Pancreas (tissue), 10 donors: ENCODE measurements around the gene PRDM5. TPM values are rescaled to one million over a fixed set of nuclear protein-coding genes. Genes with fewer than 3 reads are reported as not detected.

Experiments used
- ATAC-seq, 4 donors: fragments of 200-7000 bp; cut with Tn5 transposase; one replicate each; pipeline versions ENCODE4 v1.8.0 to v1.9.1; 2020; ENCODE audit warnings: mild to moderate bottlenecking in 4 of 4, moderate library complexity in 4 of 4
- DNase-seq, 6 donors: peaks; one replicate each; pipeline ENCODE4 v3.0.0-alpha.2; 2020
- FAIRE-seq: peaks from 2 replicates; lab custom pipeline; 2012; peaks lifted over from hg19 to GRCh38; lab: Jason Lieb, UNC
- H3K27ac ChIP-seq, 4 donors: fragments of 200-600 bp; sonication (generic); 1 replicate in 3 of 4; 2 replicates in 1 of 4; pipeline versions ENCODE4 v1.5.0 to v1.8.0; 2020
- H3K27me3 ChIP-seq, 4 donors: fragments of 200-600 bp; one replicate each; pipeline ENCODE4 v1.8.0; 2021
- H3K36me3 ChIP-seq, 3 donors: fragments of 200-600 bp; sonication (generic) in 1 of 3; one replicate each; pipeline versions ENCODE4 v1.5.0 to v1.8.0; 2020 to 2021
- H3K4me1 ChIP-seq, 3 donors: fragments of 200-600 bp; one replicate each; pipeline ENCODE4 v1.8.0; 2021
- H3K4me3 ChIP-seq, 4 donors: fragments of 200-600 bp; sonication (generic) in 2 of 4; one replicate each; pipeline versions ENCODE4 v1.5.0 to v1.8.0; 2020 to 2021
- H3K9me3 ChIP-seq, 4 donors: fragments of 200-600 bp; one replicate each; pipeline ENCODE4 v1.8.0; 2021
- WGBS, 2 donors: extraction: QIAGEN DNeasy Blood & Tissue Kit; methylation state at CpG; one replicate each; pipeline ENCODE4 v1.1.7; 2013; 5-methylcytosine and 5-hydroxymethylcytosine counted together
- intact Hi-C, 3 donors: fragments of 100-400 bp; cut with DNase I; formaldehyde crosslinking; loops; one replicate each; pipeline versions ENCODE4 v1.11.1 to v1.14.2; 2022
- polyA plus RNA-seq, 2 donors: library from polyadenylated mRNA; stranded (reverse); fragments of 200-250 nt; gene quantifications; one replicate each; pipeline ENCODE4 v1.2.3, GENCODE V29; 2013
- total RNA-seq, 6 donors: library from RNA; stranded (reverse); fragmentation: NEBNext Ultra II Directional in 4 of 6; extraction: Animal tissue kit (Norgen Biotek cat#: 25700) in 4 of 6; gene quantifications; one replicate each; pipeline versions ENCODE4 v1.2.1 to v1.2.4, GENCODE V29; 2021 to 2023
- TF ChIP-seq, protein P1 (sequence below), 4 donors: fragments of 200-600 bp; sonication (generic) in 3 of 4; IDR thresholded peaks; one replicate each; pipeline versions ENCODE4 v1.5.0 to v1.8.0; 2021; ENCODE audit warnings: antibody characterized with exemption in 4 of 4
- donor health status: healthy with polysubstance abuse.
- donor health status: DM: no; HTN: no; CAD: no; lungs with moderate emphysema.
- donor health status: DM: no; HTN: no; CAD: no.
- donor health status: control.
- donor health status: control.
- donor health status: Bipolar disorder and iron deficiency.
- donor health status: DM: yes; HTN: yes; CAD: no.
- donor health status: DM: no; HTN: no; CAD: no.
- donor health status: DM: no; HTN: no; CAD: no.
- donor health status: DM: yes; HTN: yes; CAD: no.

Gene PRDM5
- total and polyA plus RNA-seq, 8 donors = 2.7 to 13.2 (median 9.5) TPM

DNA sequence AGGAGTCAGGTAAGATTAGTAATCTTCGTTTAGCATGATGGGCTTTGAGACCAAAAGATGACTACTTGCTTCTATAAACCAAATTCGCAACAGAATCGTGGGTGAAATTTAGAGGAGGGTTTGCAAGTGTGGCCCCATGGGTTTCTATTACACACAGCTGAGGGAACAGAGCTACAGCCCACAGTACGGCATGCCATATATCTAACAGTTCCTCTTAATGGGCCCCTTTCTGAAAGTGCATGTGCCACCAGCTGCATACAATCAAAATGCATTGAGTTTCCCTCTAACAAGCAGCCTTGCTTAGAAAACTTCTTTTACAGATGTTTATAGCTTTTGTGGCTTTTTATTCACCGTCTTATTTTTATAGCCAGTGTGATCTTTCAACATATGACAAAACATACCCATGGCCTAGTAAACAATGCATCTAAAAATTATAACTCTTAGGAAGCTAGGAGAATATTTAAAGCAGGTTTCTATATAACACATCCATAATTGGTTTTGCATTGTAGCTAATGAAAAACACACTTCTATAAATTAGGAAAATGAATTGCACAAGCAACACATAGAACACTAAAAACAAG, 202.1 kb downstream of the PRDM5 start:
- DNase-seq (no peak), FAIRE-seq (no peak)
- 90 to 94% methylated on average over 5 of the region's 5 CpGs for WGBS, 2 donors

DNA sequence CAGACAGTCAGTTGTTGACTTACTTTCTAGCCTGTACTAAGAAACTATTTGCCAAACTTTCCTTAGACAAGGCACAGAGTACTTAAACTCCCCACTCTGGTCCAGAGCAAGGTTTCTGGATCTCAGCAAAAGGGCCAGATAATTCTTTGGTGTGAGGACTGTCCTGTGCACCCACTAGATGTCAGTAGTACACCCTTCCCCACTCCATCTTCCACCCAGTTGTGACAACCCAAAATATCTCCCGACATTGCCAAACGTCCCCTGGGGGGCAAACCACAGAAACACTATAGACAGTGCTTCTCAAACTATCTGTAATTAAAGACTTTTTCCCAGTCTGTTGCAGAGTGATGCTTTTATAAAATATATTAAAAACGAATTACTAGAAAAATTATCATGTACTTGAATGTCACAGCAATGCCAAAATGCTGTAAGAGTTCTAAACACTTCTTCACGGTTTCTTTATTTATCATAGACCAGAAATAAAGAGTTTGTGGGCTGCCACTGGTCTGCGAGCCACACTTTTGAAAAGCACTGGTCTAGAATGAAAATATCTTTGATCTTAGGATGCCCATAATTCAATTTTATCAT, 203.5 kb downstream of the PRDM5 start:
- no peaks in the 10 kb centered on the region for H3K4me1 ChIP-seq
- intact Hi-C loops = loop anchor here in 1 of 3 donors (10.0 kb wide), 1 partner anchor 376 kb away; no protein-coding TSS in a partner anchor
- DNase-seq (peak in 1 of 6 donors; percentile 12), ATAC-seq (peak in 3 of 4 donors; percentile 56 to 84 (median 79)), FAIRE-seq (no peak)
- H3K36me3 ChIP-seq = no peaks in the 10 kb centered on the region
- TF ChIP-seq, protein P1, sequence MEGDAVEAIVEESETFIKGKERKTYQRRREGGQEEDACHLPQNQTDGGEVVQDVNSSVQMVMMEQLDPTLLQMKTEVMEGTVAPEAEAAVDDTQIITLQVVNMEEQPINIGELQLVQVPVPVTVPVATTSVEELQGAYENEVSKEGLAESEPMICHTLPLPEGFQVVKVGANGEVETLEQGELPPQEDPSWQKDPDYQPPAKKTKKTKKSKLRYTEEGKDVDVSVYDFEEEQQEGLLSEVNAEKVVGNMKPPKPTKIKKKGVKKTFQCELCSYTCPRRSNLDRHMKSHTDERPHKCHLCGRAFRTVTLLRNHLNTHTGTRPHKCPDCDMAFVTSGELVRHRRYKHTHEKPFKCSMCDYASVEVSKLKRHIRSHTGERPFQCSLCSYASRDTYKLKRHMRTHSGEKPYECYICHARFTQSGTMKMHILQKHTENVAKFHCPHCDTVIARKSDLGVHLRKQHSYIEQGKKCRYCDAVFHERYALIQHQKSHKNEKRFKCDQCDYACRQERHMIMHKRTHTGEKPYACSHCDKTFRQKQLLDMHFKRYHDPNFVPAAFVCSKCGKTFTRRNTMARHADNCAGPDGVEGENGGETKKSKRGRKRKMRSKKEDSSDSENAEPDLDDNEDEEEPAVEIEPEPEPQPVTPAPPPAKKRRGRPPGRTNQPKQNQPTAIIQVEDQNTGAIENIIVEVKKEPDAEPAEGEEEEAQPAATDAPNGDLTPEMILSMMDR (IDR thresholded peaks at IDR 0.05) = peak in 2 of 4 donors; percentile 13 to 42
- no peak overlapping the region for H3K4me3 ChIP-seq
- no peak overlapping the region for H3K27ac ChIP-seq
- H3K27me3 ChIP-seq = no peaks in the 10 kb centered on the region
- H3K9me3 ChIP-seq = no peaks in the 10 kb centered on the region
- WGBS, 2 donors = 29 to 43% methylated on average over 5 of the region's 5 CpGs

More for the DNA sequence above, 202.1 kb downstream of the PRDM5 start:
- H3K27ac ChIP-seq = no peak overlapping the region
- no peak overlapping the region for H3K4me3 ChIP-seq
- ATAC-seq = no peak
- H3K27me3 ChIP-seq = no peaks in the 10 kb centered on the region
- intact Hi-C loops = no loop called here
- H3K36me3 ChIP-seq = no peaks in the 10 kb centered on the region
- H3K9me3 ChIP-seq = no peaks in the 10 kb centered on the region
- TF ChIP-seq, protein P1 (IDR thresholded peaks at IDR 0.05) = no peak
- no peaks in the 10 kb centered on the region for H3K4me1 ChIP-seq

DNA sequence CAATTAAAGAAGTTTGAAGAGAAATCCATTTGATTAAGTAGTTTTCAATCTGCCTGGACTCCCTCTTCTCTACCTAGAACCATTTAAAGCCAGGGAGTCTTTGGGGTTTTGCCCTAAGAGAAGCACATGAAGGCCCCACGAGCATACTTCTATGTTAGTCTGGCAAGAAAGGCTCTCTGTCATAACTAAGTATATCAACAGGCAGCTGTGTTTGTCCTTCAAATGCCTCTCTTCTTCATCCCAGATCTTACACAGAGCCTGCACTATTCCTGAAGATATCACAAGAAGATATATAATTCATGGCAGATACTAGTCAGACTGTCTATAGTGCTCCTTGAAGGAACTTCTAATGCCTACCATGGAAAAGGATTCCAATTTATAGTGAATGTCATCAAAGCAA, 206.2 kb downstream of the PRDM5 start:
- Histone ChIP-seq H3K4me3 (no peak overlapping the region), H3K36me3 (no peaks in the 10 kb centered on the region), H3K9me3 (no peaks in the 10 kb centered on the region), H3K4me1 (no peaks in the 10 kb centered on the region), H3K27me3 (no peaks in the 10 kb centered on the region), H3K27ac (no peak overlapping the region)
- TF ChIP-seq, protein P1 (IDR thresholded peaks at IDR 0.05) = no peak
- 88 to 97% methylated on average over 1 of the region's 1 CpG for WGBS, 2 donors
- no peak for DNase-seq
- ATAC-seq = no peak
- intact Hi-C loops = loop anchor here in 1 of 3 donors (10.0 kb wide), 1 partner anchor 378 kb away; no protein-coding TSS in a partner anchor
- FAIRE-seq = no peak

DNA sequence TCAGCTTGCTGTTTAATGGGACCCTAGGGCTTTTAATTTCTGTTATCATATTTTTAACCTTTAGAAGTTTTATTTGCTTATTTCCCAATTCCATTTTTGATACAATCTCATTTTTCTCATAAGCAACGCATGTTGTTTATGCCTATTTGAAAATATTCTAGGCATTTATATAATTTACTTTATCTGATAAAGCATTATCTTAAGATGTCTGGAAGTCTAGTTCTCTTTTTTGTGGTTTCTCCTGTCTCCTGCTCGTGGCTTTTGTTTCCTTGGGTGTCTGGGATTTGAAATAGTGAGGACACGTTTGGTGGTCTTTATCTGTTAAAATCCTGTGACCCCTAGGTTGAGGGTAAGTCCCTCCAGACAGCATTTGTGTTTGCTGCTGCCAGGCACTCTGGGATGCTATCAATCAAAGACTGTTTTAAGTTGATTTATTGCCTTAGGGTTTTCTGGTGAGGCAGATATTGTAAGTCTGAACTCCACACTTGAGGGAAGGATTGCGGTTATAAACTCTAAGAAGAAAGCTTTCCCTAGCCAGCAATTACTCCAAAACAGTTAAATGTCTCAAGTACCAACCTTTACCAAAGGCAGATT, 208.0 kb downstream of the PRDM5 start:
- TF ChIP-seq, protein P1 (IDR thresholded peaks at IDR 0.05) = no peak
- Histone ChIP-seq H3K36me3 (no peaks in the 10 kb centered on the region), H3K9me3 (no peaks in the 10 kb centered on the region), H3K27ac (no peak overlapping the region), H3K4me3 (no peak overlapping the region), H3K27me3 (no peaks in the 10 kb centered on the region), H3K4me1 (no peaks in the 10 kb centered on the region)
- FAIRE-seq (no peak), DNase-seq (no peak), ATAC-seq (no peak)
- intact Hi-C loops = loop anchor here in 1 of 3 donors (10.0 kb wide), 1 partner anchor 380 kb away; no protein-coding TSS in a partner anchor
- 78 to 79% methylated on average over 4 of the region's 4 CpGs for WGBS, 2 donors
